Fibroblast of villous mesenchyme (primary cell): ENCODE data around the gene SLC1A7. TPM values are rescaled to one million over a fixed set of nuclear protein-coding genes. Genes with fewer than 3 reads are reported as not detected.

Experiments used
- DNase-seq: peaks from one replicate; pipeline ENCODE4 v3.0.0-alpha.2; 2010; ENCODE audit warnings: low read depth
- H3K4me3 ChIP-seq: 2 replicates; pipeline ENCODE4 v1.5.1; 2011; ENCODE audit warnings: low read depth, mild to moderate bottlenecking, low read length
- total RNA-seq: library from RNA; depleted of rRNA; stranded (reverse); fragments of >200 nt; gene quantifications from 2 replicates; pipeline ENCODE4 v1.2.3, GENCODE V29; 2012
- TF ChIP-seq, protein P1 (sequence below): IDR thresholded peaks from 2 replicates; pipeline ENCODE4 v1.5.1; 2012; ENCODE audit warnings: low read depth, mild to moderate bottlenecking, low read length; ENCODE audit not compliant: insufficient read depth

The SLC1A7 gene
- total RNA-seq, 1 donor = under 0.01 TPM

GRCh38 chr1:53088616-53089300 lies 53.7 kb downstream of the SLC1A7 start:
- TF ChIP-seq, protein P1, sequence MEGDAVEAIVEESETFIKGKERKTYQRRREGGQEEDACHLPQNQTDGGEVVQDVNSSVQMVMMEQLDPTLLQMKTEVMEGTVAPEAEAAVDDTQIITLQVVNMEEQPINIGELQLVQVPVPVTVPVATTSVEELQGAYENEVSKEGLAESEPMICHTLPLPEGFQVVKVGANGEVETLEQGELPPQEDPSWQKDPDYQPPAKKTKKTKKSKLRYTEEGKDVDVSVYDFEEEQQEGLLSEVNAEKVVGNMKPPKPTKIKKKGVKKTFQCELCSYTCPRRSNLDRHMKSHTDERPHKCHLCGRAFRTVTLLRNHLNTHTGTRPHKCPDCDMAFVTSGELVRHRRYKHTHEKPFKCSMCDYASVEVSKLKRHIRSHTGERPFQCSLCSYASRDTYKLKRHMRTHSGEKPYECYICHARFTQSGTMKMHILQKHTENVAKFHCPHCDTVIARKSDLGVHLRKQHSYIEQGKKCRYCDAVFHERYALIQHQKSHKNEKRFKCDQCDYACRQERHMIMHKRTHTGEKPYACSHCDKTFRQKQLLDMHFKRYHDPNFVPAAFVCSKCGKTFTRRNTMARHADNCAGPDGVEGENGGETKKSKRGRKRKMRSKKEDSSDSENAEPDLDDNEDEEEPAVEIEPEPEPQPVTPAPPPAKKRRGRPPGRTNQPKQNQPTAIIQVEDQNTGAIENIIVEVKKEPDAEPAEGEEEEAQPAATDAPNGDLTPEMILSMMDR = no peak
- DNase-seq = no peak
- H3K4me3 ChIP-seq = no peak overlapping the region

- no peak for DNase-seq
- TF ChIP-seq, protein P1 = no peak
- H3K4me3 ChIP-seq = no peak overlapping the region
These were observed 54.8 kb downstream of the SLC1A7 start for GRCh38 chr1:53087332-53088285.

GRCh38 chr1:53086491-53087070 lies 55.9 kb downstream of the SLC1A7 start:
- H3K4me3 ChIP-seq = no peak overlapping the region
- DNase-seq = peak; percentile 70
- TF ChIP-seq, protein P1 = no peak

GRCh38 chr1:53085405-53085804 lies 57.0 kb downstream of the SLC1A7 start:
- DNase-seq = no peak
- no peak overlapping the region for H3K4me3 ChIP-seq
- TF ChIP-seq, protein P1 = no peak

GRCh38 chr1:53084589-53084971 lies 57.9 kb downstream of the SLC1A7 start:
- DNase-seq = no peak
- no peak overlapping the region for H3K4me3 ChIP-seq
- TF ChIP-seq, protein P1 = no peak

- no peak overlapping the region for H3K4me3 ChIP-seq
- TF ChIP-seq, protein P1 = no peak
These were observed 58.5 kb downstream of the SLC1A7 start for GRCh38 chr1:53083636-53084588.

More at GRCh38 chr1:53083636-53084588, 58.5 kb downstream of the SLC1A7 start:
- no peak for DNase-seq
